H9 (cell line): ENCODE measurements around the gene GATD1. TPM values are rescaled to one million over a fixed set of nuclear protein-coding genes. Genes with fewer than 3 reads are reported as not detected.

Experiments used
- DNase-seq: peaks from one replicate; pipeline ENCODE4 v3.0.0-alpha.2; 2017
- H2AFZ ChIP-seq: one replicate; pipeline ENCODE4 v1.6.1; 2013; ENCODE audit warnings: mild to moderate bottlenecking, low read length, control low read depth, moderate library complexity
- H2AK5ac ChIP-seq: 2 replicates; pipeline ENCODE4 v1.6.1; 2013; ENCODE audit warnings: low read length, control low read depth, mixed read lengths; ENCODE audit not compliant: insufficient read length
- H2BK120ac ChIP-seq: one replicate; pipeline ENCODE4 v1.6.1; 2013; ENCODE audit warnings: low read depth, mild to moderate bottlenecking, low read length, control low read depth, inconsistent platforms; ENCODE audit not compliant: poor library complexity, severe bottlenecking
- H2BK12ac ChIP-seq: 2 replicates; pipeline ENCODE4 v1.6.1; 2013; ENCODE audit warnings: low read length, control low read depth, mixed read lengths, low read depth; ENCODE audit not compliant: insufficient read length
- H2BK15ac ChIP-seq: 2 replicates; pipeline ENCODE4 v1.6.1; 2013; ENCODE audit warnings: low read depth, low read length, control low read depth
- H2BK20ac ChIP-seq: one replicate; pipeline ENCODE4 v1.6.1; 2013; ENCODE audit warnings: low read depth, mild to moderate bottlenecking, low read length, control low read depth, inconsistent platforms; ENCODE audit not compliant: poor library complexity, severe bottlenecking
- H2BK5ac ChIP-seq: 2 replicates; pipeline ENCODE4 v1.6.1; 2013; ENCODE audit warnings: low read length, control low read depth, mixed read lengths; ENCODE audit not compliant: insufficient read length
- H3K14ac ChIP-seq: 2 replicates; pipeline ENCODE4 v1.6.1; 2013; ENCODE audit warnings: low read length, control low read depth; ENCODE audit not compliant: insufficient read depth
- H3K18ac ChIP-seq: 2 replicates; pipeline ENCODE4 v1.6.1; 2013; ENCODE audit warnings: low read depth, mild to moderate bottlenecking, mixed read lengths, low read length, control low read depth; ENCODE audit not compliant: insufficient read length
- H3K23ac ChIP-seq: 2 replicates; pipeline ENCODE4 v1.6.1; 2013; ENCODE audit warnings: low read length, control low read depth, mixed read lengths, low read depth; ENCODE audit not compliant: insufficient read length
- H3K23me2 ChIP-seq: 2 replicates; pipeline ENCODE4 v1.6.1; 2013; ENCODE audit warnings: low read depth, mild to moderate bottlenecking, mixed read lengths, low read length, control low read depth; ENCODE audit not compliant: insufficient read length, poor library complexity, severe bottlenecking
- H3K27ac ChIP-seq: 2 replicates; pipeline ENCODE4 v1.5.1; 2013; ENCODE audit warnings: low read length, control low read depth, mixed read lengths, low read depth; ENCODE audit not compliant: insufficient read length
- H3K27me3 ChIP-seq: 2 replicates; pipeline ENCODE4 v1.6.1; 2013; ENCODE audit warnings: low read length, control low read depth, inconsistent platforms; ENCODE audit not compliant: insufficient read depth
- H3K4ac ChIP-seq: 2 replicates; pipeline ENCODE4 v1.6.1; 2013; ENCODE audit warnings: low read depth, mild to moderate bottlenecking, control low read depth, inconsistent platforms, low read length, moderate library complexity
- H3K4me1 ChIP-seq: 2 replicates; pipeline ENCODE4 v1.6.1; 2013; ENCODE audit warnings: low read length, control low read depth, inconsistent platforms; ENCODE audit not compliant: insufficient read depth
- H3K4me2 ChIP-seq: 2 replicates; pipeline ENCODE4 v1.6.1; 2013; ENCODE audit warnings: low read length, control low read depth, mixed read lengths; ENCODE audit not compliant: insufficient read length, insufficient read depth
- H3K56ac ChIP-seq: 2 replicates; pipeline ENCODE4 v1.6.1; 2013; ENCODE audit warnings: low read depth, mild to moderate bottlenecking, mixed read lengths, low read length, control low read depth; ENCODE audit not compliant: insufficient read length
- H3K79me1 ChIP-seq: 2 replicates; pipeline ENCODE4 v1.6.1; 2013; ENCODE audit warnings: low read depth, mild to moderate bottlenecking, moderate library complexity, low read length, control low read depth, inconsistent platforms; ENCODE audit not compliant: insufficient read depth, poor library complexity, severe bottlenecking
- H3K79me2 ChIP-seq: 2 replicates; pipeline ENCODE4 v1.6.1; 2013; ENCODE audit warnings: low read length, control low read depth, inconsistent platforms; ENCODE audit not compliant: insufficient read depth
- H3K9ac ChIP-seq: 2 replicates; pipeline ENCODE4 v1.6.1; 2013; ENCODE audit warnings: low read length, control low read depth, mixed read lengths; ENCODE audit not compliant: insufficient read length; ENCODE audit errors: extremely low read depth
- H3K9me3 ChIP-seq: one replicate; pipeline ENCODE4 v1.6.1; 2013; ENCODE audit warnings: low read depth, low read length, inconsistent platforms; ENCODE audit not compliant: control insufficient read depth
- H3T11ph ChIP-seq: one replicate; pipeline ENCODE4 v1.6.1; 2013; ENCODE audit warnings: mild to moderate bottlenecking, low read length, control low read depth, inconsistent platforms
- H4K20me1 ChIP-seq: one replicate; pipeline ENCODE4 v1.6.1; 2013; ENCODE audit not compliant: control insufficient read depth, insufficient read length, insufficient read depth
- H4K5ac ChIP-seq: 2 replicates; pipeline ENCODE4 v1.6.1; 2013; ENCODE audit warnings: low read depth, mild to moderate bottlenecking, mixed read lengths, low read length, control low read depth; ENCODE audit not compliant: insufficient read length
- H4K8ac ChIP-seq: replicated peaks from 2 replicates; pipeline ENCODE4 v1.6.1; 2013; ENCODE audit warnings: low read length, control low read depth, mixed read lengths, low read depth; ENCODE audit not compliant: insufficient read length
- H4K91ac ChIP-seq: 2 replicates; pipeline ENCODE4 v1.6.1; 2013; ENCODE audit warnings: low read depth, mild to moderate bottlenecking, moderate library complexity, mixed read lengths, low read length, control low read depth; ENCODE audit not compliant: insufficient read length
- H3K27ac Mint-ChIP-seq, 3 experiments: 2 replicates in 2 of 3; 3 replicates in 1 of 3; pipeline ENCODE4 v1.8.0; 2020 to 2021; ENCODE audit warnings: mixed read lengths in 3 of 3, mild to moderate bottlenecking in 1 of 3, moderate library complexity in 1 of 3
- H3K27me3 Mint-ChIP-seq: 2 replicates; pipeline ENCODE4 v1.8.0; 2021; ENCODE audit warnings: low read depth, mild to moderate bottlenecking, moderate library complexity, mixed read lengths
- H3K36me3 Mint-ChIP-seq, 3 experiments: 2 replicates in 2 of 3; 3 replicates in 1 of 3; pipeline ENCODE4 v1.8.0; 2020 to 2021; ENCODE audit warnings: low read depth in 3 of 3, mixed read lengths in 3 of 3; ENCODE audit not compliant: insufficient read depth in 1 of 3
- H3K4me1 Mint-ChIP-seq, 2 experiments: 2 replicates each; pipeline ENCODE4 v1.8.0; 2020; ENCODE audit warnings: mixed read lengths in 2 of 2
- H3K4me3 Mint-ChIP-seq, 2 experiments: 2 replicates in 1 of 2; 3 replicates in 1 of 2; pipeline ENCODE4 v1.8.0; 2020 to 2021; ENCODE audit warnings: mild to moderate bottlenecking in 2 of 2, mixed read lengths in 2 of 2, moderate library complexity in 1 of 2
- H3K9me3 Mint-ChIP-seq, 2 experiments: 2 replicates in 1 of 2; 3 replicates in 1 of 2; pipeline ENCODE4 v1.8.0; 2020; ENCODE audit warnings: mild to moderate bottlenecking in 2 of 2, mixed read lengths in 2 of 2, moderate library complexity in 1 of 2
- WGBS: extraction: QIAGEN DNeasy Blood & Tissue Kit; methylation state at CpG from one replicate; pipeline ENCODE4 v1.1.7; 2013; ENCODE audit warnings: missing lambda C conversion rate, low lambda C conversion rate, mixed read lengths; ENCODE audit not compliant: insufficient read length; ENCODE audit errors: extremely low coverage; 5-methylcytosine and 5-hydroxymethylcytosine counted together
- total RNA-seq: library from RNA; stranded (reverse); gene quantifications from 2 replicates; pipeline ENCODE4 v1.2.1, GENCODE V29; 2021
- TF ChIP-seq, protein P1 (sequence below): fragments of 200-600 bp; sonication (generic); conservative IDR thresholded peaks from 3 replicates; pipeline ENCODE4 v1.8.0; 2021; ENCODE audit warnings: antibody characterized with exemption, mild to moderate bottlenecking

Gene GATD1
- total RNA-seq, 1 experiment from 2014 or later, result 60.0 TPM

DNA sequence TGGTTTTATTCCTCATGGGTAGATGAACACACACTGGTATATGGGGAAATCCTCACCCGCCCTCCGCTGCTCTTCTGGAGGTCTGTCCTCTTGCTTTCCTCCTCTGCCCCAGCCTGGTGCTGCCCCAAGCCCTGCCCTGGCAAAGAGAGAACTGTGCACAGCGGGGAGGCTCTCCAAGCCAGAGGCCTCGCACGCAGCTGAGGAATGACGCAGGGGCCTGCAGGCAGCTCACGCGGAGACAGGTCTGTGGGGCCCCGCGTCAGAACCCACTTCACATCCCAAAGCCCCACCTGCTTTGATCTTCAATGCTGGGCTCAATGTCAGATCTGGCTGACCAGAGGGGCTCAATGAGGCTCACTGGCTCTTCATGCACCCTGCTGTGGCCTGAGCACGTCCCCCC, 10.0 kb downstream of the GATD1 start:
- H3K27ac Mint-ChIP-seq, result peak overlapping the region in 2 of 3 experiments; percentile 33 to 70; a peak in 1 of 7 replicates
- no peaks in the 10 kb centered on the region for H3K27me3 ChIP-seq
- no peak overlapping the region for H2BK12ac ChIP-seq
- TF ChIP-seq, protein P1, sequence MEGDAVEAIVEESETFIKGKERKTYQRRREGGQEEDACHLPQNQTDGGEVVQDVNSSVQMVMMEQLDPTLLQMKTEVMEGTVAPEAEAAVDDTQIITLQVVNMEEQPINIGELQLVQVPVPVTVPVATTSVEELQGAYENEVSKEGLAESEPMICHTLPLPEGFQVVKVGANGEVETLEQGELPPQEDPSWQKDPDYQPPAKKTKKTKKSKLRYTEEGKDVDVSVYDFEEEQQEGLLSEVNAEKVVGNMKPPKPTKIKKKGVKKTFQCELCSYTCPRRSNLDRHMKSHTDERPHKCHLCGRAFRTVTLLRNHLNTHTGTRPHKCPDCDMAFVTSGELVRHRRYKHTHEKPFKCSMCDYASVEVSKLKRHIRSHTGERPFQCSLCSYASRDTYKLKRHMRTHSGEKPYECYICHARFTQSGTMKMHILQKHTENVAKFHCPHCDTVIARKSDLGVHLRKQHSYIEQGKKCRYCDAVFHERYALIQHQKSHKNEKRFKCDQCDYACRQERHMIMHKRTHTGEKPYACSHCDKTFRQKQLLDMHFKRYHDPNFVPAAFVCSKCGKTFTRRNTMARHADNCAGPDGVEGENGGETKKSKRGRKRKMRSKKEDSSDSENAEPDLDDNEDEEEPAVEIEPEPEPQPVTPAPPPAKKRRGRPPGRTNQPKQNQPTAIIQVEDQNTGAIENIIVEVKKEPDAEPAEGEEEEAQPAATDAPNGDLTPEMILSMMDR, result no peak
- WGBS, result no CpG with 5 or more reads among the region's 11 CpGs
- peaks cover 15 to 59% (median 56%) of the 10 kb centered on the region in 3 experiments; a peak in 6 of 7 replicates for H3K36me3 Mint-ChIP-seq
- H3K23ac ChIP-seq, result no peak overlapping the region
- H4K91ac ChIP-seq, result no peak overlapping the region
- no peak overlapping the region for H3K18ac ChIP-seq
- no peak overlapping the region for H4K8ac ChIP-seq
- H3K79me2 ChIP-seq, result no peaks in the 10 kb centered on the region
- H3K4ac ChIP-seq, result no peak overlapping the region
- H3K79me1 ChIP-seq, result no peaks in the 10 kb centered on the region
- no peak overlapping the region for H3K27ac ChIP-seq
- no peak overlapping the region for H3K56ac ChIP-seq
- H3K23me2 ChIP-seq, result no peaks in the 10 kb centered on the region
- no peak overlapping the region; a peak in 1 of 5 replicates for H3K4me3 Mint-ChIP-seq
- no peak overlapping the region for H3K9ac ChIP-seq
- DNase-seq, result no peak
- H2AK5ac ChIP-seq, result no peak overlapping the region
- H2BK5ac ChIP-seq, result no peak overlapping the region
- no peak overlapping the region for H2BK120ac ChIP-seq
- peaks cover 11 to 13% of the 10 kb centered on the region in 2 experiments for H3K4me1 Mint-ChIP-seq
- no peak overlapping the region for H3K4me2 ChIP-seq
- H3K9me3 Mint-ChIP-seq, result no peaks in the 10 kb centered on the region
- H3K27me3 Mint-ChIP-seq, result no peaks in the 10 kb centered on the region
- H3K9me3 ChIP-seq, result no peaks in the 10 kb centered on the region
- H2BK20ac ChIP-seq, result no peak overlapping the region
- no peak overlapping the region for H3T11ph ChIP-seq
- H4K20me1 ChIP-seq, result no peaks in the 10 kb centered on the region
- H2AFZ ChIP-seq, result no peak overlapping the region
- H4K5ac ChIP-seq, result no peak overlapping the region
- H3K4me1 ChIP-seq, result no peaks in the 10 kb centered on the region
- H3K14ac ChIP-seq, result no peak overlapping the region
- no peak overlapping the region for H2BK15ac ChIP-seq
